SIG-M5 treated with dmso at 0.1 percent for 504 hours (cell line): ENCODE data around the gene HNRNPU.

ENCODE experiments used
- DNase-seq: peaks from one replicate; lab custom pipeline; 2025; ENCODE audit not compliant: unreplicated experiment; lab: John Stamatoyannopoulos, UW

Gene HNRNPU

GRCh38 chr1:244807138-244807537 lies 57.2 kb downstream of the HNRNPU start:
- DNase-seq = no peak

GRCh38 chr1:244804841-244805240 lies 59.5 kb downstream of the HNRNPU start:
- DNase-seq = no peak

DNA sequence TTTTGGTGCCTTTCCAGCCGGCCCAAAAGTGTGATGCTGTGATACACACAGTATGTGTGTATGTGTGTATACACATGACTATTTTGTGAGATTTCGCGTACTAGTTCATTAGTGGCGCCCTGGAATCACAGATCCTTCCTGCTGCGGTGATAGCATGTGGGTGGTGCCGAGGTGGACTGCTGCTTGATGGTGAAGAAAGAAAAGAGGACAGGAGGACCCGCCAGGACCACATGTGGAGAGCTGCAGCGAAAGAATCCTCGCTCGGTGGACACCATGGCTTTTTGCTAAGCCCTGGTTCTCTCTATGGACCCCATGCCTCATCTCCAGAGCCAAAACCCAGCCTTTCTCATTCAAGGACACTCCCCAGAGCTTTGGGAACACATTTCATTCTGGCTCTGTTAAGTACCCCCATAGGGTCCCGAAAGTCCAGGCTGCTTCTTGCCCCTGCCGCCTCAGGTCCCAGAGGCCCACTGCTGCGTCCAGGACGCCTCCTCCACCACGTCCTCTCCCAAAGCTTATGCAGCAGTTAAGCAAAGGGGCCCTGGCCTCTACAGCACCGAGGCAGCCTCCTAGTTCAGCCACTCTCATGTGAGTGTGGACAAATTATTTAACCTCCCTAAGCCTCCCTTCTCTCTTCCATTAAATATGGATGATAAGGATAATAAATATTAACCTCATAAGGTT lies 61.6 kb downstream of the HNRNPU start:
- DNase-seq = no peak

GRCh38 chr1:244802041-244802440 lies 62.3 kb downstream of the HNRNPU start:
- DNase-seq = no peak

DNA sequence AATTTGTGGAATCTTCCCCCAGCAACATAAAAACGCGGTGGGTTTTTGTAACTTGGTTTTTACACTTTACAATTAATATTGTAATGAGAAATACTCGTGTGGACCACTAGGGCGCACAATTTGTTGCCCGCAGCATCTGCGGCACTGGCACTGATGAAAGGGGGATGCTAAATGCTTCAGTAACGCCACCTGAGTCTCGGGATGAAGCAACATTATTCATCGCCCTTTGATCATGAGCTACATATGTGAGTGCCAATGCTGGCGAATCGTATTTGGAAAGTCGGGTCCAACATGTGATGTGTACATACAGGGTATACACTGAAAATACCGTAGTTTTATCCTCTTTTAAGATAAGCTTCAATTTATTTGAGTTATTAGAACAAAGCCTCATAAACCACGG lies 63.1 kb downstream of the HNRNPU start:
- DNase-seq = peak; percentile 53

DNA sequence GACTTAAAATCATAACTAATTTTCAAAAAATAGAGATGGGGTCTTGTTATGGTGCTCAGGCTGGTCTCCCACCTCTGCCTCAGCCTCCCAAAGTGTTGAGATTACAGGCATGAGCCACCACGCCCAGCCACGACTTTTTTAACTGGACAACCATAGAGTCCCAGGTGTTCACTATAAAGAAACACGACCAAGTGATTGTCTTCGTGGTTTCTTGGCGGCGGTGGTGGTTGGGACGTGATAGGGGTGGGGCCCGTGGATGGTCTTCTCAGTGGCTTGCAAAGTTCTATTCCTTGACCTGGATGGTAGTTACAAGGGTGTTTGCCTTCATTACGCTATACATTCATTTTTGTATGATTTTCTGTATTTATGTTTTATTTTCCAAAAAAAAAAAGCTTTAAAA lies 63.5 kb downstream of the HNRNPU start:
- DNase-seq = no peak
